ENCODE measurements around the gene PPM1B.
A peak's percentile ranks its signal among the peaks of the same experiment; 100 is the strongest.
"Not testable (repeated sequence)": the region's sequence is repeated elsewhere in the genome, so short reads cannot be mapped to it uniquely, and the experiment has no call there.

Gene PPM1B

DNA sequence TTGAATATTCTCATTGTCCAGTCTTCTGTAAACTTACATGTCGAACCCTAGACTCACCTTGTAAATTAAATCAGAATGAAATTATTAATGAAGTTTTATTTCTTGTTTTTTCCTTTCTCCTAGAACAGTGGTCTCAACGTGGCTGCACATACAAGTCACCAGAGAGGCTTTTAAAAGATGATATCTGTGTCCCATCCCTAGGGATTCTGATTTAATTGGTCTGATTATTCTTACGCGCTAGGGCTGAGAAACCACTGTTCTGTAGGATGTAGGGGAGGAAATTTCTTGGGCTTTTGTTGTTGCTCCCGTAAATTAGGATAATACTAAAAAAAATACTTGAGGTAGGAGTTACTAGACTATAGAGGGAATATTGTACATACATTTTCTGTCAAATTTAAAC, 32.1 kb downstream of the PPM1B start:
- DNase-seq (ENCODE audit: low read depth): no peak

DNA sequence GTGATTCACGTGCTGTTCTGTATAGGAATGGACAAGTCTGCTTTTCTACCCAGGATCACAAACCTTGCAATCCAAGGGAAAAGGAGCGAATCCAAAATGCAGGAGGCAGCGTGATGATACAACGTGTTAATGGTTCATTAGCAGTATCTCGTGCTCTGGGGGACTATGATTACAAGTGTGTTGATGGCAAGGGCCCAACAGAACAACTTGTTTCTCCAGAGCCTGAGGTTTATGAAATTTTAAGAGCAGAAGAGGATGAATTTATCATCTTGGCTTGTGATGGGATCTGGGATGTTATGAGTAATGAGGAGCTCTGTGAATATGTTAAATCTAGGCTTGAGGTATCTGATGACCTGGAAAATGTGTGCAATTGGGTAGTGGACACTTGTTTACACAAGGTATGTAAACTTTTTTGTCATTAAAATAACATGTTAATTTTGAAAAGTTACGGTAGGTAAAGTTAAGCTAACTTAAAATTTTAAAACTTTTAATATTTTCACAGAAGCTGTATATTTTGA, 33.0 kb downstream of the PPM1B start:
- no peak for DNase-seq (ENCODE audit: low read depth)

DNA sequence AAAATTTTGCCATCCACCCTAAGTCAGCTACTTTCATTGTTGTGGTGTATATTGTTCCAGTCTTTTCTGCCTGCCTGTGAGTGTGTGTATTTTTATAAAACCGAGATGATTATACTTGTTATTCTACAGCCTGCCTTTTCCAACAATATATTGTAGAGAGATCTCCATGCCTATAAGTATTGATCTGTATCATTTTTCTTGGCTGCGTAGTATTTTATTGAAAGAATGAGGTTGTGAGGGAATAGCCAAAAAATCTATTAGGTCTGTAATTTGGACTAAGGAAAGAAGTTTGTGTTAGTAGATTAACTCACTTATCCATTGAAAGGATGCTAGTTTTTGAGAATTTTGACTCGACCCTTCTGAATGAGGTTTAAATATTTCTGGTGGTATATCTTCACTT, 34.9 kb downstream of the PPM1B start:
- no peak for DNase-seq (ENCODE audit: low read depth)

DNA sequence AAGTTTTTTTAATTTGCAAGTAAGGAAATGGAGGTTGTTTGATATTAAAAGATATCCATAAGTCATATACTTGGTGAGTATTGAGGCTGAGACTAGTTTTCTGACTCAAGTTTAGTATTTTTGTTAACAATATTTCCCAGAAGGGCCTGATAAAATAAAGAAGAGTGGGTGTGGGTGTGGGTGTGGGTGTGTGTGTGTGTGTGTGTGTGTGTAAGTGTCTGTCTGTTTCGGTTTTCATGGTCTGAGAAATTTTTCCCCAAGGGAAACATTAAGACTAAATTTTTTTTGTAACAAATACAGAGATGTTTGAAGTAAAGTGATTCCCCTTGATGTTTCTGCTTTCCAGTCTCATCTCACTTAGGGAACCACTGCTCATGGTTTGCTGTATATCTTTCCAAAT, 36.5 kb downstream of the PPM1B start:
- DNase-seq (ENCODE audit: low read depth): no peak

DNA sequence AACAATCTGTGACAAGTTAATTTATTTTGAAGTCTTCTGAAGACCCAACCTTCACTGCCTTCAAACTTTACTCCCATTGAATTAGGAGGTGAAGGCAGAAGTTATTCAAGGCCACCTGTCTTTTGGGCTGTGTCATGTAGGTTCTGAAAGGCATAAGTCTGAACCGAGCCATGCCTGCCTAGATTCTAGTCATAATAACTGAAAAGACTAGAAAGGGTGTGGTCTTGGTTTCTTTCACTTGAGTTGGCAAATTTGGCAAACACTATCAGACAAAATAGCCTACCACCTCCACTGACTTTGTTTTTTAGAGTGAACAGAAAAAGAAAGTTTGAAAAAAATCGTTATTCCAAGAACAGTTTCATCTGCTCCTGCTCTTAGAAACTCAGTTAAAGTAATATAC, 38.4 kb downstream of the PPM1B start:
- no peak for DNase-seq (ENCODE audit: low read depth)

DNA sequence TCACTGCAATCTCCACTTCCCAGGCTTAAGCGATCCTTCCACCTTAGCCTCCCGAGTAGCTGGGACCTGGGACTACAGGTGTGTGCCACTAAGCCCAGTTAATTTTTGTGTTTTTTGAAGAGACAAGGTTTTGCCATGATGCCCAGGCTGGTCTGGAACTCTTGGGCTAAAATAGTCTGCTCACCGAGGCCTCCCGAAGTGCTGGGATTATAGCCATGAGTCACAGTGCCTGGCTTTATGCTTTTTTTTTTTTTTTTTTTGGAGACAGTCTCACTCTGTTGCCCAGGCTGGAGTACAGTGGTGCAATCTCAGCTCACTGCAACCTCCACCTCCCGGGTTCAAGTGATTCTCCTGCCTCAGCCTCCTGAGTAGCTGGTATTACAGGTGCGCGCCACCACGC, 39.0 kb downstream of the PPM1B start:
- not testable (repeated sequence) for DNase-seq (ENCODE audit: low read depth)

DNA sequence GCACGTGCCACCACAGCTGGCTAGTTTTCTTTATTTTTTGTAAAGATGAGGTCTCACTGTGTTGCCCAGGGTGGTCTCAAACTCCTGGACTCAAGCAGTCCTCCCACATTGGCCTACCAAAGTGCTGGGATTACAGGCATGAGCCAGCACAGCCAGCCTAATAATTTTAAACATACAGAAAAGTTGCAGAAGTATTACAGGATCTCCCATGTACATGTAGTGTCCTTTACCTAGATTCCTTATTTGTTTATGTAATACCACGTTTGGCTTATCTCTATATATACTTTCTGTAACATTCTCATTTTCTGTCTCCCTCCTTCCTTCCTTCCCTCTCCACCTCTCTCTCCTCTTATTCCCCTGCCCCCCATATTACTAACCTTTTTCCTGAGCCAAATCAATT, 41.7 kb downstream of the PPM1B start:
- no peak for DNase-seq (ENCODE audit: low read depth)

DNA sequence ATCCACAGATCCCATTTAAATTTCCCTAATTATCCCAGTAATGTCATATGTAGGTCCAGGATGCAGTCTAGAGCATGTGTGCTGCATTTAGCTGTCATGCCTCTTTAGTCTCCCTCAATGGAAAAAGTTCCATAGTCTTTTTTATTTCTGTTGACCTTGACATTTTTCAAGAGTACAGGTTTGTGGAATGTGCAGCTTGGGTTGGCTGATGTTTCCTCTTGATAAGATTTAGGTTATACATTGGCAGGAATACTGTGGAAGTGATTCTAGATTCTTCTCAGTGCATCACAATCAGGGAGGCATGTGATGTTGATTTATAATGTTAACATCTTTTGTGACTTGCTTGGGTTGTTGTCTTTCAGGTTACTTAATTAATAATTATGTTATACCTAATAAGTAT, 42.5 kb downstream of the PPM1B start:
- DNase-seq (ENCODE audit: low read depth): no peak

DNA sequence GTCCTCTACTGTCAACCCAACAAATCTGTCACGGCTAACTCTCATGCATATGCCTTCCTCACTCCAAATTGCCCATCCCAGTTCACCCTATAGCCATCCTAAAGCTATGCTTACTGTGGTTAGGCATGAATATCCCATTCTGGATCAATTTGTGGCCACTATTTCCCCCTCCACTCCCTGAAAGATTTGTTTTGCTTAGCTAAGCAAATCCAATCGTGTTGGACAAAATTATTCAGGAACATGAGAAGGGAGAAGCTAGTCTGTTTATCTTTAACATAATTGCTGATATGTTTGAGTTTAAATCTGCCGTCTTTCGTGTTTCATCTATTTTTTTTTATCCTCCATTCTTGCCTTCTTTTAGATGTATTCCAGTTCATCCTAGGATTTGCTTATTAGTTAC, 43.6 kb downstream of the PPM1B start:
- no peak for DNase-seq (ENCODE audit: low read depth)

DNA sequence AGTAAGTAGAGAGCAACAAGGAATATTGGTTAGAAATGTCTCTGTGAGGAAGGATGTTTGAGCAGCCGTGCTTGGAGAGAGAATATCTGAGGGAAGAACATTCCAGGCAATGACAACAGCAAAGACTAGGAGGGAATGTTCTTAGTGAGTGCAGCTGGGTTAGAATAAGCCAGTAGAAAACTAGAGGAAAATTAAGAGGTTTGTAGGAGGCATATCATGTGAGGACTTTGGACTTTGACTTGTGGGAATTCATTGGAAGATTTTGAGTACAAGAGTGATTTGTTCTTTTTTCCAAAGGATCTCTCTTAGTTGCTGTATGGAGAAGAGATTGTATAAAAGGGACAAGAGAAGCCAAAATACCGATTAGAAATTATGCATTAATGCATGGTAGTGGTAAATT, 47.2 kb downstream of the PPM1B start:
- no peak for DNase-seq (ENCODE audit: low read depth)

DNA sequence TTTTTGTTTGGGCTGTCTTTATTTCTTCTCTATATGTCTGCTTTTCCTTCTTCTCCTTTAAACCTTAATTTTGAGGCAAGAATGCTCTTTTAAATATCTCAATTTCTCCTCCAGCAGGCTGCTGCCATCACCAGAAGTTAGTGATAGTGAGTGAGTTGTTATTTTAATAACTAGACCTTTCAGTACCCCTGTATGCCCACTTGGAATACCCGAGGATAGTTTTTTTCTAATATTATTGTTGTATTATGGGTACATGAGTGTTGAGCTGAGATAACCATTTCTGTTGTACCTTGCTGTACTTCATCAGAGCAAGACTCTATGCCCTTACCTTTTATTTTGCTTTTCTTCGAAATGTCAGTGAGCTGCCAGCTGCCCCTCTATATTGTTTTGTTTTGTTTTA, 50.1 kb downstream of the PPM1B start:
- DNase-seq (ENCODE audit: low read depth): no peak

DNA sequence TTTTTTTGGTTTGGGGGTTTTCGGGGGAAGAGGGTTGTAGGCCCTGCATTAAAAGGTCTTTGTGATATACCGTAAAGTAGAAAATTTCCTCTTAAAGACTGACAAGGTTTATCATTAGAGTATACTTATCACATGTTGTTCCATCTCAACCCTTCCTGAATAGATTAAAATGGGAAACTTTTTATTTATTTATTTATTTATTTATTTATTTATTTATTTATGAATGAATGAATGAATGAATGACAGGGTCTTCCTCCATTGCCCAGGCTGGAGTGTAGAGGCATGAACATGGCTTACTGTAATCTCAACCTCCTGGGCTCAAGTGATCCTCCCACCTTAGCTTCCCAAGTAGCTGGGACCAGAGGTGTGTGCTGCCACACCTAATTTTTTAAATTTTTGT, 58.1 kb downstream of the PPM1B start:
- DNase-seq (ENCODE audit: low read depth): no peak

DNA sequence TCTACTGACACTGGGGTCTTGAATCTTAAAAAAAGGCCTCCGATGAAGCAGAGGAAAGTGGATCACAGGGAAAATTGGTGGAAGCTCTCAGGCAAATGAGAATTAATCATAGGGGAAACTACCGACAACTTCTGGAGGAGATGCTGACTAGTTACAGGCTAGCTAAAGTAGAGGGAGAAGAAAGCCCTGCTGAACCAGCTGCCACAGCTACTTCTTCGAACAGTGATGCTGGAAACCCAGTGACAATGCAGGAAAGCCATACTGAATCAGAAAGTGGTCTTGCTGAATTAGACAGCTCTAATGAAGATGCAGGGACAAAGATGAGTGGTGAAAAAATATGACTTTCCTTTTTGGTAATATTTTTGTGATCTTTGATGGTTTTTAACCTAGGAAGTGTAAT, 61.7 kb downstream of the PPM1B start:
- DNase-seq (ENCODE audit: low read depth): no peak

DNA sequence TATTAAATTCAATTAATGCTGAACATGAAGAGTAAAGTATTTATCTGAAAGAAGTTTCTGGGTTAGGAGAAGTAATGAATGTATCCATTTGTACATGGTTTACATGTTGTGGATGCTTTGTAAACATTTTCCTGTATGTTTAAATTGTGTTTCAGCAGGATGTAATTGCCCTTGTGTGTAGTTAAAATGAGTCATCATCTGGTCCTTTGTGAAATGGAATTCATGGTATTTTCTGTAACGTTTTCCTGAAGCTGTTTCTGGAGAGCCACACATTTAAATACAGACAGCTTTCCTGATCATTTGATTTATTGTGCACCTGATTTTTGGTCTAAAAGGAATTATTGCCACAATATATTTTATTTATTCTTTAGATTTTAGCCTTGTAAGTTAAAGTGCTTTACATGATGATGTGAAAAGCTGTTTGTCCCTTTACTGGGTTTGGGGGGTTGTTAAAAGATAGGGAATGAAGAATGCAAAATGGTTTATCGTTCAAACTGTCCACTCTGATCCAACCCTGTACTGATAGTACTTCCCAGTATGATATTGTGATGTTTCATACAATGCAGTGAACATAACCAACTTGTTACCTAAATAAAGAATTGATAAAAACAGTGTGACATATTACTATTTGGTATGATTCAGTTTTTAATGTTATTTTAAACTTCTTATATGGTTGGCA, 64.9 kb downstream of the PPM1B start:
- DNase-seq (ENCODE audit: low read depth): no peak

DNA sequence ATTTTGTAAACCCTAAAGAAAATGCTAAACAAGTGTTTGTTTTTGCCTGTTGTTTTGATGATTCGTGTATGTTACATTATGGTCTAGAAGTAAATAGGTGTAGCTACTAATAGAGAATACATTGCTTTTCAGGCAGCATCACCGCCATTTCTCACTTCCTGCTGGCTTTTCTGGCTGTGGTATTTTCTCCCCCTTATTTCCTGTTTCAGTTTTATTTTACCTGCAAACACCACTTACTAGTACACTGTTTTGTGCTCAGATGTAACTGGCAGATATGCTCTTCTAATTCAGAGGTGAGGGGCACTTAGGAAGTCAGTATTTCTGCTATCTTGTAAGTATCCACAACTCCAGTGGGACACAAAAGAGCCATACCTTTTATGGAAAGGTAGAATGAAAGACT, 68.5 kb downstream of the PPM1B start:
- DNase-seq (ENCODE audit: low read depth): no peak

DNA sequence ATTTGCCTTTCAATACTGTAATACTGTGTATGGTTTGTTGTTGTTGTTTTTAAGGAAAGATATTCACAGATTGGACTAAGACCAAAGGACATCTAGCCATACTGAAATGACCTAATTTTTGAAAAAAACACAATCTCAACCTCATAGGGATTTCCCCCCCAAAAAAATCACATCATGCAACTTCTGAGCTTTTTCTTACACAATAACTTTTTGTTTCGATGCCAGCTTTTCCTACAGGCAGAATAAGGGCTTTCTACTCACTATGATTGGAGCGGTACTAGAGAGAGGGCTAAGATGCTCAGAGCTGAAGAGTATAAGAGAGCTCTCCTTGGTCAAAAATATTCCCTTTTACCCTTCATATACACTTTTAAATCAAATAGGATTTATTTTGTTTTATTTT, 74.2 kb downstream of the PPM1B start:
- no peak for DNase-seq (ENCODE audit: low read depth)

DNA sequence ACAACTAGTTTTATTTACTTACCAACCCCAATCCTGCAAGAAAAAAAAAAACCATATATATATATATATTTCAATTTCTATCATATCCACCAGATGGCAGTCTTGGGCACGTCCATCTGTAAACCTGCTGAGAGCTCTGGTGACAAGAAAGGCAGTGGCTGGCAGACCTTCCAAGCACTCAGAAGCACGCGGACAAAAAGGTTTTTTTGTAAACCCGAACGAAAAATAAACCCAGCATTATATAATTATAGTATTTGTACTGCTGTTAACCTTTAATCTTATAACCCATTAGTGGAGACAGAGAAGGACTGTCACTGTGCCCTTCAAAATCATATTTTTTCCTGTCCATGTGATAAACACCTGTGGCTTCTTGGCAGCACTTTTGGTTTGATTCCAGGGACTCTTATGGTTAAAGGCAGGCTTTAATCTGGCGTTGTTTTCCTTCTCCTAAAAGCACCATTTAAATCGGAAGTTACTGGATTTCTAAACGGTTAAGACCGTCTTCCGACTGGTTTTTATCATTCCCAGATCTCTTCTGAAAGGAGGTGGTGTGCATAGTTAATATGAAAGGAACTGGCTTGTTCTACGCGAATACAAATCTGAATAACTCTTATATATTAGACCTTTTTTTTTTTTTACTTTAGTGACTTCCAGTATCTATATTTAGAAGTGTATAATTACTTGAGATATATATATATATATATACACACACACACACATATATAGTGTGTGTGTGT, 75.6 kb downstream of the PPM1B start:
- peak; percentile 23 for DNase-seq (ENCODE audit: low read depth)

DNA sequence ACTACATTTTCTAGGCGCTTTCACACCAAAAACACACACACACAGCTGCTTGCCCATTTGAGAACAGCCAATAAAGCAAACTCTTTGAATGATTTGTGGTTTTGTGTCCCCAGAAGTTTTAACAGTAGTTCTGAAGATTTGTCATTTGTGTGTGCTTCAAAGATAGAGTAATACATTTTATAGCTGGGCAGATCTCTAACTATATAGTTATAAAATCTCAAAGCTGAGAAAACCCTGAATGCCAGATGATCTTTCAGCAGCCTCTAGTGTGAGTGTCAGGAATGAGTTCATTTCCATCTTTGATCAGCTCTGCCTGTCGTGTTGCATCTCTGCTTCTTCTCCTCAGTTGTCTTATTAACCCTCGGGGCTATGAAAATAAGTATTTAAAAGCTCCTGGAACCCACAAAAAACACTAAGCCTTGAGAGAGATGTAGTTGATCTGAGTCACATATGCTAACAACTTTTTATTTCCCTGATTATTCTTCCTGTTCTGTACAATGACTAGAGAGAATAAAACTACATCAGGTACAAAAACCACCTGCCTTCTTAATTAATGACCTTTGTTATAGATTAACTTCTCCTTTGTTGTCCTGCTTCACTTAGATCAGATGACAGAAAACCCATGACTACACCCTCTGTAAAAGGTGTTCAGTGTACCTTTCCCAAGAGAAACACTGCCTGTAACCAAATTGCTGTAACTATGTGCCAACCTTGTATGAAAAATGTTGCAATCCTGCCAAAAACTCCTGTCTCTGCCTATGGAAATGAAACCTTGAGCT, 76.6 kb downstream of the PPM1B start:
- no peak for DNase-seq (ENCODE audit: low read depth)

DNA sequence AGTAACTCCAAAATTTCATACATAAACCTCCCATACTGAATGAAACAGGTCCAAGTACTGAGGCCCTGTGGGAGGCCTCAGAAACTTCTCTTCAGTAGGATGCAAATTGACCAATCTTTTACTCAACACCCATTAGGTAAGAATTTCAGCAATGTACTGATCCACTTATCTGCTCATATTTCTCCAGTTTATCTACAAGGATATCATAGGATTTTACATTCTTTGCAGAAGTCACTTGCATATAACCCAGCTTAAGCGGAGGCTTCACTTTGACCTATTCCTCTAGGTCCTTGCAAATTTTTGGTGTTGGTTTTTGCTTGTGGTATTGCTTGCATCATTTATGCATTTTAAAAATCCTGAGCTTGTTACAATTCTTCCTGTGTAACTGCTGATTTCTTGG, 77.8 kb downstream of the PPM1B start:
- no peak for DNase-seq (ENCODE audit: low read depth)

DNA sequence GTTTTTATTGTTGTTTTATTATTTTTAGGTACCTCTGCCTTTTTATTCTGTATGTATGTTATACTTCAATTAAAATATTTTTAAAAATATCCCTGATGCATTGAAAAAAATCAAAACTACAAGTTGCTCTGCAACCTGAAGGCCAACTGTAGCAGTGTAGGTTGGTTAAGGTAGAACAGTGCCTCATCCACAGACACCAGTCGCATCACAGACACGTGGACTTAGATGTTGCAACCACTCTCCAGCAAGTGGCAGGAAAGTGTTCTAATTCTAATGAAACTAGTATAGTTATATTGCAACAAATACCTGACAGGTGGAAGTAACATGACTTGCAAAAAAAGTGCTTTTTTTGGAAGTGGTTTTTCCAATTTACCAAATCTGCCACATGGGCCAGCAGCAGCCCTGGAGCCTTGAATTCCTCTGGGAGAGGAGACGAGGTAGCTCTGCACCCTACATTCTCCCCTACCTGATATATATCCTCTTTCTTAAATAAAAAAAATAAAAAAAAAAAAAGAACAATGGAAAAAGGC, 78.2 kb downstream of the PPM1B start:
- DNase-seq (ENCODE audit: low read depth): no peak

DNA sequence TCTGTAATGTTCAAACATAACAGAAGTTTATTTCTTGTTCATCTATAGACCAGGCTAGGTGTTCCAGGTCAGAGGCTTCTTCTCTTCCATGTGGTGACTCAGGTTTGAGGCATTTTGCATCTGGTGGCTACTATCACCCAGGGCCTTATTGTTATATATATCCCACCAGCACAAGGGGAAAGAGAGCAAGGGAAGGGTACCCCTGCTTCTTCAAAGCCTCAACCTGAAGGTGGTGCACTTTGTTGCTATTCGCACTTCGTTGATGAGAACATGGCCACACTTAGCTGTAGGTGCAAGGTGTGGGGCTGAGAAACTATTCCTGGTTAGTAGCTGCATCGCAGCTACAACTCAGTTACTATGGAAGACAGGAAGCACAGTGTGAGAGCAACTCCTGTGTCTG, 79.2 kb downstream of the PPM1B start:
- DNase-seq (ENCODE audit: low read depth): no peak

DNA sequence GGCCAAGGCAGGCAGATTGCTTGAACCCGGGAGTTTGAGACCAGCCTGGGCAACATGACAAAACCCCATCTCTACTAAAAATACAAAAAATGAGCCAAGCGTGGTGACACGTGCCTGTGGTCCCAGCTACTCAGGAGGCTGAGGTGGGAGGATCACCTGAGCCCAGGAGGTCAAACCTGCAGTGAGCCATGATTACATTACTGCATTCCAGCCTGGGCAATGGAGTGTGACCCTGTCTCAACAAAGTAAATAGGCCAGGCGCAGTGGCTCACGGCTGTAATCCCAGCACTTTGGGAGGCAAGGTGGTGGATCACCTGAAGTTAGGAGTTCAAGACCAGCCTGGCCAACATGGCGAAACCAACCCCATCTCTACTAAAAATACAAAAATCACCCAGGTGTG, 80.6 kb downstream of the PPM1B start:
- DNase-seq (ENCODE audit: low read depth): not testable (repeated sequence)

DNA sequence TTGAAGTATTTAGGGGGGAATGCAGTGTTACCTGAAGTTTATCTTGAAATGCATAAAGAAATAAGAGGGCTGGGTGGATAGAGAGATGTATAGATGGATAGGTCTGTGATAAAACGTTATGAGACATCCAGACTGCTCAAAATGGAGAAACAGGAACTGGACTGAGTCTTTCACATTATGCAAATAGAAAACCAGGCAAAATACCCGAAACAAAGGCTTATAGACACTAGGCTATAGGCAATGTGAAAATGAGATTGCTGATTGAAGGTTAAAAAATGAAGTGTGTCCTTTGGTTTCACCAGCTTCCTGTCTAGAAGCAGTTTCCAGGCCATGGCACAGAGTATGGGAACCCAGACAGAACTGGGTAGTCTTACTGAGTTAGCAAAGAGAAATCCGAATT, 81.7 kb downstream of the PPM1B start:
- DNase-seq (ENCODE audit: low read depth): no peak
